ENCODE data around the gene KSR1. TPM values are rescaled to one million over a fixed set of nuclear protein-coding genes. Genes with fewer than 3 reads are reported as not detected.

KSR1 gene
- total and polyA plus RNA-seq, 2 experiments from 2014 or later, result 7.8 to 53.2 TPM

- TF ChIP-seq, protein P1, sequence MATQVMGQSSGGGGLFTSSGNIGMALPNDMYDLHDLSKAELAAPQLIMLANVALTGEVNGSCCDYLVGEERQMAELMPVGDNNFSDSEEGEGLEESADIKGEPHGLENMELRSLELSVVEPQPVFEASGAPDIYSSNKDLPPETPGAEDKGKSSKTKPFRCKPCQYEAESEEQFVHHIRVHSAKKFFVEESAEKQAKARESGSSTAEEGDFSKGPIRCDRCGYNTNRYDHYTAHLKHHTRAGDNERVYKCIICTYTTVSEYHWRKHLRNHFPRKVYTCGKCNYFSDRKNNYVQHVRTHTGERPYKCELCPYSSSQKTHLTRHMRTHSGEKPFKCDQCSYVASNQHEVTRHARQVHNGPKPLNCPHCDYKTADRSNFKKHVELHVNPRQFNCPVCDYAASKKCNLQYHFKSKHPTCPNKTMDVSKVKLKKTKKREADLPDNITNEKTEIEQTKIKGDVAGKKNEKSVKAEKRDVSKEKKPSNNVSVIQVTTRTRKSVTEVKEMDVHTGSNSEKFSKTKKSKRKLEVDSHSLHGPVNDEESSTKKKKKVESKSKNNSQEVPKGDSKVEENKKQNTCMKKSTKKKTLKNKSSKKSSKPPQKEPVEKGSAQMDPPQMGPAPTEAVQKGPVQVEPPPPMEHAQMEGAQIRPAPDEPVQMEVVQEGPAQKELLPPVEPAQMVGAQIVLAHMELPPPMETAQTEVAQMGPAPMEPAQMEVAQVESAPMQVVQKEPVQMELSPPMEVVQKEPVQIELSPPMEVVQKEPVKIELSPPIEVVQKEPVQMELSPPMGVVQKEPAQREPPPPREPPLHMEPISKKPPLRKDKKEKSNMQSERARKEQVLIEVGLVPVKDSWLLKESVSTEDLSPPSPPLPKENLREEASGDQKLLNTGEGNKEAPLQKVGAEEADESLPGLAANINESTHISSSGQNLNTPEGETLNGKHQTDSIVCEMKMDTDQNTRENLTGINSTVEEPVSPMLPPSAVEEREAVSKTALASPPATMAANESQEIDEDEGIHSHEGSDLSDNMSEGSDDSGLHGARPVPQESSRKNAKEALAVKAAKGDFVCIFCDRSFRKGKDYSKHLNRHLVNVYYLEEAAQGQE (IDR thresholded peaks at IDR 0.05; ENCODE audit: unreplicated experiment), result no peak
These were observed 4.3 kb upstream of the KSR1 start (continued) for GRCh38 chr17:27451906-27452305.

- Histone ChIP-seq H3K27ac (ENCODE audit: low read depth) (no peak overlapping the region), H3F3A (replicated peaks; ENCODE audit: low read depth) (peaks cover 8% of the 10 kb centered on the region; the same call in 1 of the 2 replicates), H3K27me3 (ENCODE audit: insufficient read depth) (peaks cover 9% of the 10 kb centered on the region), H3K4me3 (no peak overlapping the region), H3K79me2 (replicated peaks; ENCODE audit: insufficient read depth) (peaks cover 10% of the 10 kb centered on the region), H3K9me2 (ENCODE audit: insufficient read depth) (no peaks in the 10 kb centered on the region), H3K4me2 (no peak overlapping the region), H2AFZ (no peak overlapping the region), H3K36me3 (ENCODE audit: insufficient read depth) (no peaks in the 10 kb centered on the region), H4K20me1 (replicated peaks; ENCODE audit: insufficient read depth) (peaks cover 7% of the 10 kb centered on the region; the same call in 1 of the 2 replicates), H3K4me1 (ENCODE audit: insufficient read depth) (peaks cover 13% of the 10 kb centered on the region)
- Mint-ChIP-seq H3K4me1 (peaks cover 15% of the 10 kb centered on the region), H3K4me3 (no peak overlapping the region), H3K9me3 (no peaks in the 10 kb centered on the region), H3K36me3 (ENCODE audit: low read depth) (no peaks in the 10 kb centered on the region), H3K27me3 (ENCODE audit: insufficient read depth, low read depth, poor library complexity) (peaks cover 10% of the 10 kb centered on the region), H3K27ac (no peak overlapping the region)
- DNase-seq (ENCODE audit: low spot score) (no peak), ATAC-seq (no peak)
- TF ChIP-seq CREB1 (CRISPR knock-in tag; IDR thresholded peaks at IDR 0.05; ENCODE audit: low read depth) (no peak), POLR2AphosphoS5 (IDR thresholded peaks at IDR 0.05; ENCODE audit: low read depth) (no peak), EZH2phosphoT487 (IDR thresholded peaks at IDR 0.05; ENCODE audit: unreplicated experiment) (no peak), EZH2 (IDR thresholded peaks at IDR 0.05; ENCODE audit: low read depth, unreplicated experiment) (no peak), CTCF (conservative IDR thresholded peaks at IDR 0.05; ENCODE audit: low read depth in 2 of 2) (no peak), STAT1 (IDR thresholded peaks at IDR 0.05; ENCODE audit: unreplicated experiment) (no peak), ZNF331 (CRISPR knock-in tag; IDR thresholded peaks at IDR 0.05; ENCODE audit: low read depth) (no peak), JUNB (IDR thresholded peaks at IDR 0.05; ENCODE audit: unreplicated experiment) (no peak)
- TF ChIP-seq, protein P2, sequence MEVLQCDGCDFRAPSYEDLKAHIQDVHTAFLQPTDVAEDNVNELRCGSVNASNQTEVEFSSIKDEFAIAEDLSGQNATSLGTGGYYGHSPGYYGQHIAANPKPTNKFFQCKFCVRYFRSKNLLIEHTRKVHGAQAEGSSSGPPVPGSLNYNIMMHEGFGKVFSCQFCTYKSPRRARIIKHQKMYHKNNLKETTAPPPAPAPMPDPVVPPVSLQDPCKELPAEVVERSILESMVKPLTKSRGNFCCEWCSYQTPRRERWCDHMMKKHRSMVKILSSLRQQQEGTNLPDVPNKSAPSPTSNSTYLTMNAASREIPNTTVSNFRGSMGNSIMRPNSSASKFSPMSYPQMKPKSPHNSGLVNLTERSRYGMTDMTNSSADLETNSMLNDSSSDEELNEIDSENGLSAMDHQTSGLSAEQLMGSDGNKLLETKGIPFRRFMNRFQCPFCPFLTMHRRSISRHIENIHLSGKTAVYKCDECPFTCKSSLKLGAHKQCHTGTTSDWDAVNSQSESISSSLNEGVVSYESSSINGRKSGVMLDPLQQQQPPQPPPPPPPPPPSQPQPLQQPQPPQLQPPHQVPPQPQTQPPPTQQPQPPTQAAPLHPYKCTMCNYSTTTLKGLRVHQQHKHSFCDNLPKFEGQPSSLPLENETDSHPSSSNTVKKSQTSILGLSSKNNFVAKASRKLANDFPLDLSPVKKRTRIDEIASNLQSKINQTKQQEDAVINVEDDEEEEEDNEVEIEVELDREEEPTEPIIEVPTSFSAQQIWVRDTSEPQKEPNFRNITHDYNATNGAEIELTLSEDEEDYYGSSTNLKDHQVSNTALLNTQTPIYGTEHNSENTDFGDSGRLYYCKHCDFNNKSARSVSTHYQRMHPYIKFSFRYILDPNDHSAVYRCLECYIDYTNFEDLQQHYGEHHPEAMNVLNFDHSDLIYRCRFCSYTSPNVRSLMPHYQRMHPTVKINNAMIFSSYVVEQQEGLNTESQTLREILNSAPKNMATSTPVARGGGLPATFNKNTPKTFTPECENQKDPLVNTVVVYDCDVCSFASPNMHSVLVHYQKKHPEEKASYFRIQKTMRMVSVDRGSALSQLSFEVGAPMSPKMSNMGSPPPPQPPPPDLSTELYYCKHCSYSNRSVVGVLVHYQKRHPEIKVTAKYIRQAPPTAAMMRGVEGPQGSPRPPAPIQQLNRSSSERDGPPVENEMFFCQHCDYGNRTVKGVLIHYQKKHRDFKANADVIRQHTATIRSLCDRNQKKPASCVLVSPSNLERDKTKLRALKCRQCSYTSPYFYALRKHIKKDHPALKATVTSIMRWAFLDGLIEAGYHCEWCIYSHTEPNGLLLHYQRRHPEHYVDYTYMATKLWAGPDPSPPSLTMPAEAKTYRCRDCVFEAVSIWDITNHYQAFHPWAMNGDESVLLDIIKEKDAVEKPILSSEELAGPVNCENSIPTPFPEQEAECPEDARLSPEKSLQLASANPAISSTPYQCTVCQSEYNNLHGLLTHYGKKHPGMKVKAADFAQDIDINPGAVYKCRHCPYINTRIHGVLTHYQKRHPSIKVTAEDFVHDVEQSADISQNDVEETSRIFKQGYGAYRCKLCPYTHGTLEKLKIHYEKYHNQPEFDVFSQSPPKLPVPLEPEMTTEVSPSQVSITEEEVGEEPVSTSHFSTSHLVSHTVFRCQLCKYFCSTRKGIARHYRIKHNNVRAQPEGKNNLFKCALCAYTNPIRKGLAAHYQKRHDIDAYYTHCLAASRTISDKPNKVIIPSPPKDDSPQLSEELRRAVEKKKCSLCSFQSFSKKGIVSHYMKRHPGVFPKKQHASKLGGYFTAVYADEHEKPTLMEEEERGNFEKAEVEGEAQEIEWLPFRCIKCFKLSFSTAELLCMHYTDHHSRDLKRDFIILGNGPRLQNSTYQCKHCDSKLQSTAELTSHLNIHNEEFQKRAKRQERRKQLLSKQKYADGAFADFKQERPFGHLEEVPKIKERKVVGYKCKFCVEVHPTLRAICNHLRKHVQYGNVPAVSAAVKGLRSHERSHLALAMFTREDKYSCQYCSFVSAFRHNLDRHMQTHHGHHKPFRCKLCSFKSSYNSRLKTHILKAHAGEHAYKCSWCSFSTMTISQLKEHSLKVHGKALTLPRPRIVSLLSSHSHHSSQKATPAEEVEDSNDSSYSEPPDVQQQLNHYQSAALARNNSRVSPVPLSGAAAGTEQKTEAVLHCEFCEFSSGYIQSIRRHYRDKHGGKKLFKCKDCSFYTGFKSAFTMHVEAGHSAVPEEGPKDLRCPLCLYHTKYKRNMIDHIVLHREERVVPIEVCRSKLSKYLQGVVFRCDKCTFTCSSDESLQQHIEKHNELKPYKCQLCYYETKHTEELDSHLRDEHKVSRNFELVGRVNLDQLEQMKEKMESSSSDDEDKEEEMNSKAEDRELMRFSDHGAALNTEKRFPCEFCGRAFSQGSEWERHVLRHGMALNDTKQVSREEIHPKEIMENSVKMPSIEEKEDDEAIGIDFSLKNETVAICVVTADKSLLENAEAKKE (CRISPR knock-in tag; IDR thresholded peaks at IDR 0.05), result no peak
- TF ChIP-seq, protein P1 (IDR thresholded peaks at IDR 0.05; ENCODE audit: unreplicated experiment), result no peak
These were observed 3.4 kb upstream of the KSR1 start for GRCh38 chr17:27452828-27453227.
